Measurements from ENCODE around the gene MAP4K2.

GRCh38 chr11:64799623-64800302 lies 3.3 kb downstream of the MAP4K2 start:
- TF ChIP-seq EZH2 (IDR thresholded peaks at IDR 0.05; ENCODE audit: borderline replicate concordance, low read depth, low read length, poor library complexity, severe bottlenecking) (no peak), CTCF (conservative IDR thresholded peaks at IDR 0.05; ENCODE audit: low read depth, low read length) (no peak)
